GM19467 (cell line): ENCODE data around the gene MRPL36.
A peak's percentile ranks its signal among the peaks of the same experiment; 100 is the strongest.
"Not testable (repeated sequence)": the region's sequence is repeated elsewhere in the genome, so short reads cannot be mapped to it uniquely, and the experiment has no call there.

Experiments
- ATAC-seq: cut with Tn5 transposase; IDR thresholded peaks from one replicate; pipeline ENCODE4 v1.9.1; 2021; ENCODE audit warnings: mild to moderate bottlenecking, moderate library complexity; ENCODE audit not compliant: unreplicated experiment

MRPL36 gene

GRCh38 chr5:1815881-1816292 lies 16.2 kb upstream of the MRPL36 start:
- ATAC-seq = no peak

GRCh38 chr5:1815071-1815786 lies 15.6 kb upstream of the MRPL36 start:
- no peak for ATAC-seq

- no peak for ATAC-seq
Measured at GRCh38 chr5:1814183-1815020, 14.8 kb upstream of the MRPL36 start.

- no peak for ATAC-seq
Measured at GRCh38 chr5:1810581-1811101, 11.0 kb upstream of the MRPL36 start.

- no peak for ATAC-seq
Measured at GRCh38 chr5:1809416-1810035, 9.9 kb upstream of the MRPL36 start.

- no peak for ATAC-seq
Measured at GRCh38 chr5:1808439-1808838, 8.8 kb upstream of the MRPL36 start.

- no peak for ATAC-seq
Measured at GRCh38 chr5:1807451-1808185, 8.0 kb upstream of the MRPL36 start.

GRCh38 chr5:1806974-1807373 lies 7.3 kb upstream of the MRPL36 start:
- ATAC-seq = no peak

DNA sequence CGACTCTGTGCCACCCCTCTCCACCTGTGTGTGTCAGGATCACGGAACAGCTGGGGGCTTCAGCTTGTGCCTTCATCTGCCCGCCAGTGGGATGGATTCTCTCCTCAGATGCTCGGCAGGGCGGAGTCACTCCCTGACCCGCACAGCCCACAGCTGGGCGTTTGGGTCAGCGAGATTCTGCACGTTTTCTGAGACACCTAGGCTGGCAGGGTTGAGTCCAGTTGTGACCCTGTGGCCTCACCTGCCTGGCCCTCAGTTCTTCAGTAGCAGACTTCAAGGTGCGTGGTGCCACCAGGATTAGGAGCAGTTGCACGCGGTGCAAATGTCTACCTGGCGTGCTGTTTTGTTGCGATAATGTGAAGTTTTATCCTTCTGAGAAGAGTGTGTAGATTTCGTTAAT lies 6.6 kb upstream of the MRPL36 start:
- no peak for ATAC-seq

GRCh38 chr5:1805736-1806135 lies 6.1 kb upstream of the MRPL36 start:
- no peak for ATAC-seq

- no peak for ATAC-seq
Measured at GRCh38 chr5:1805326-1805725, 5.7 kb upstream of the MRPL36 start.

- no peak for ATAC-seq
Measured at GRCh38 chr5:1804001-1804690, 4.5 kb upstream of the MRPL36 start.

- ATAC-seq = no peak
Measured at GRCh38 chr5:1803192-1803591, 3.6 kb upstream of the MRPL36 start.

DNA sequence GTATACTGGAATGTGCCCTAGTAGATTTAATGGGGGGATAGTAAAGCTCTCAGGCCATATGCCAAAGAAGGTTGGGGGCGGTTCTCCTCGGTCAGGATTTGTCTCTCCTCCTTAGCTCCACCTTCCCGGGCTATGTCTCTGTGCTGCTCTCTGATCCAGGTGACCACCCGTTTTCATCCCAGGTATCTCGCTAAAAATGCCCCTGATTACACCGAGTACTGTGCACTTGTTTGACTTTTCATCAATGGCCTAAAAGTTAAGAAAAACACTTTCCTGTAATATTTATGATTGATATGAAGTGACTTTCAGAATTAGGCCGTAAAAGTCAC lies 2.3 kb upstream of the MRPL36 start:
- ATAC-seq = no peak

- peak; percentile 44 for ATAC-seq
Measured at GRCh38 chr5:1801222-1801966, 1.8 kb upstream of the MRPL36 start, which contains the start of gene NDUFS6. NDUFS6 (plus strand) TSS chr5:1801407; CDS start chr5:1801418, 11 bp downstream.

- ATAC-seq = peak; percentile 31
Measured at GRCh38 chr5:1800472-1801221, 1.0 kb upstream of the MRPL36 start.

GRCh38 chr5:1799110-1799601 lies 481 bp downstream of the MRPL36 start:
- ATAC-seq = peak; percentile 23

GRCh38 chr5:1798589-1798988 lies 1.0 kb downstream of the MRPL36 start:
- ATAC-seq = not testable (repeated sequence)

DNA sequence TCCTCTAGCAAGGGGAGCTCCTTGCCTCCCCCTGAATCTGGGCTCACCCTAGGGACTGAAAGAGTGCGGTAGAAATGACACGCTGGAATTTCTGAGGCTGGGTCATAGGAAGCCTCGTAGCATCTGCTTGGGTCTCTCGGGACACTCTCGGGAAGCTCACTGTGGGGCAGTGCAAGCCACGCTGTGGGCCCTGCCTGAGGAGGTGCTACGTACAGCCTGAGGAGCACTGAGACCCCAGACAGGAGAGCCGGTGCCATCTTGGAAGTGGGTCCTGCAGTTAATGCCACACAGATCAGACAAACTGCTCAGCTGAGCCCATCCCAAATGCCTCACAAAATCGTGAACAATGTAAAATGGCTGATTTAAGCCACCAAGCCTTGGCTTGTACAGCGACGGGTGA lies 1.8 kb downstream of the MRPL36 start:
- ATAC-seq = no peak
